HL-60 (cell line): ENCODE measurements around the gene GAD2.

Experiments used
- DNase-seq, 2 experiments: peaks; one replicate each; pipeline ENCODE4 v3.0.0-alpha.2; 2010 to 2020; ENCODE audit warnings: low read depth in 1 of 2, low spot score in 1 of 2
- H3K27ac ChIP-seq: fragments of 250-450 bp; sonication (Bioruptor Pico); replicated peaks from 2 replicates; pipeline ENCODE4 v1.5.1; 2020; ENCODE audit warnings: mild to moderate bottlenecking, moderate library complexity
- H3K27me3 ChIP-seq: fragments of 250-450 bp; sonication (Bioruptor Pico); 2 replicates; pipeline ENCODE4 v1.5.1; 2021; ENCODE audit warnings: mild to moderate bottlenecking, moderate library complexity; ENCODE audit not compliant: insufficient read depth, poor library complexity, severe bottlenecking
- H3K4me3 ChIP-seq: replicated peaks from 2 replicates; pipeline ENCODE4 v1.5.1; 2011; ENCODE audit warnings: mild to moderate bottlenecking, control low read depth, low read length; ENCODE audit not compliant: insufficient read depth
- GABPA ChIP-seq: IDR thresholded peaks from 2 replicates; pipeline ENCODE4 v1.6.1; 2012; ENCODE audit warnings: low read depth
- POLR2AphosphoS5 ChIP-seq: IDR thresholded peaks from 2 replicates; pipeline ENCODE4 v1.6.1; 2012; ENCODE audit warnings: low read depth
- REST ChIP-seq: IDR thresholded peaks from 2 replicates; pipeline ENCODE4 v1.6.1; 2012; ENCODE audit warnings: low read depth; ENCODE audit not compliant: insufficient replicate concordance
- SPI1 ChIP-seq: IDR thresholded peaks from 2 replicates; pipeline ENCODE4 v1.6.1; 2012; ENCODE audit warnings: low read depth, mild to moderate bottlenecking, borderline replicate concordance
- long read RNA-seq: library from polyadenylated mRNA; unstranded; transcript quantifications from one replicate; pipeline ENCODE4 v2.0.0, GENCODE V29; 2020
- TF ChIP-seq, protein P1 (sequence below): IDR thresholded peaks from one replicate; pipeline ENCODE4 v1.5.1; 2011; ENCODE audit warnings: low read length, control low read depth, inconsistent platforms; ENCODE audit not compliant: insufficient read depth

The GAD2 gene
- long read RNA-seq, result 0 reads

DNA sequence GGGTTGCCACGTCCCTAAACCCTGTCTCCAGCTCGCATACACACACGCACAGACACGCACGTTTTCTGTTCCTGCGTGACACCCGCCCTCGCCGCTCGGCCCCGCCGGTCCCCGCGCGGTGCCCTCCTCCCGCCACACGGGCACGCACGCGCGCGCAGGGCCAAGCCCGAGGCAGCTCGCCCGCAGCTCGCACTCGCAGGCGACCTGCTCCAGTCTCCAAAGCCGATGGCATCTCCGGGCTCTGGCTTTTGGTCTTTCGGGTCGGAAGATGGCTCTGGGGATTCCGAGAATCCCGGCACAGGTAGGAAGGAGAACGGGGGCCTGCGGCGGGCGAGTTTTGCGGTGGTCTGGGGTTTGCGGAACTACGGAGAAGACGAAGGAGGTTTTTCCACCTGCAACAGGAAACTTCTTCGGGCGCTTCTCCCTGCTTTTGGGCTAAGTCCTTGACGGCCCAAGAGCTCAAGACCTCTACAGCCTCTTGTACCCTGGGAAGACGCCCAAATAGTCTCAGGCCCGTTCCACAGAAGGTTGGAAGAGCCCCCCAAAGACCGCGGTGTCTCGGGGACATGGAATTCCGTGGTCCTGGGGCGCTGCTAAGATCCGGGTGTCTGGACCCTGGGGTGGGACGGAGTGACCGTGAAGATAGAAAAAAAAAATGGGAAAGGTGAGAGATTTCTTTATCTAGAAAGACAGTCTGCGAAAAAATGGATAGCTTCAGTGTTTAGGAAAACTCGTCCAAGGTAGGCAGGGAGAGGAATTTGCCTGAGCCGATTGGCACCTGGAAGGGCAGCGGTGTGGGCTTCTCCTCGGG, at the start of gene GAD2:
TSS of gene GAD2 (plus strand) at position 190 of the 811 bp plus-strand sequence. CDS start at position 226, 36 bp downstream.
- H3K27me3 ChIP-seq, result peaks cover 87% of the 10 kb centered on the region
- no peak for DNase-seq
- H3K4me3 ChIP-seq, result no peak within 1 kb of the TSS
- H3K27ac ChIP-seq, result no peak within 1 kb of the TSS
- no peak for TF ChIP-seq POLR2AphosphoS5
- TF ChIP-seq, protein P1, sequence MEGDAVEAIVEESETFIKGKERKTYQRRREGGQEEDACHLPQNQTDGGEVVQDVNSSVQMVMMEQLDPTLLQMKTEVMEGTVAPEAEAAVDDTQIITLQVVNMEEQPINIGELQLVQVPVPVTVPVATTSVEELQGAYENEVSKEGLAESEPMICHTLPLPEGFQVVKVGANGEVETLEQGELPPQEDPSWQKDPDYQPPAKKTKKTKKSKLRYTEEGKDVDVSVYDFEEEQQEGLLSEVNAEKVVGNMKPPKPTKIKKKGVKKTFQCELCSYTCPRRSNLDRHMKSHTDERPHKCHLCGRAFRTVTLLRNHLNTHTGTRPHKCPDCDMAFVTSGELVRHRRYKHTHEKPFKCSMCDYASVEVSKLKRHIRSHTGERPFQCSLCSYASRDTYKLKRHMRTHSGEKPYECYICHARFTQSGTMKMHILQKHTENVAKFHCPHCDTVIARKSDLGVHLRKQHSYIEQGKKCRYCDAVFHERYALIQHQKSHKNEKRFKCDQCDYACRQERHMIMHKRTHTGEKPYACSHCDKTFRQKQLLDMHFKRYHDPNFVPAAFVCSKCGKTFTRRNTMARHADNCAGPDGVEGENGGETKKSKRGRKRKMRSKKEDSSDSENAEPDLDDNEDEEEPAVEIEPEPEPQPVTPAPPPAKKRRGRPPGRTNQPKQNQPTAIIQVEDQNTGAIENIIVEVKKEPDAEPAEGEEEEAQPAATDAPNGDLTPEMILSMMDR, result no peak
- no peak for TF ChIP-seq GABPA
- TF ChIP-seq SPI1, result no peak
- no peak for TF ChIP-seq REST

GRCh38 chr10:26169466-26169865, 47.1 kb upstream of the GAD2 start:
- DNase-seq, result no peak
- no peak overlapping the region for H3K27ac ChIP-seq
- no peak for TF ChIP-seq POLR2AphosphoS5
- no peak for TF ChIP-seq REST
- TF ChIP-seq GABPA, result no peak
- no peak for TF ChIP-seq SPI1
- TF ChIP-seq, protein P1, result no peak
- H3K27me3 ChIP-seq, result no peaks in the 10 kb centered on the region
- H3K4me3 ChIP-seq, result no peak overlapping the region

- TF ChIP-seq REST, result no peak
- TF ChIP-seq GABPA, result no peak
- TF ChIP-seq SPI1, result no peak
- TF ChIP-seq, protein P1, result no peak
- no peak for TF ChIP-seq POLR2AphosphoS5
Measured at GRCh38 chr10:26172131-26172530, 44.4 kb upstream of the GAD2 start.

More at GRCh38 chr10:26172131-26172530, 44.4 kb upstream of the GAD2 start:
- DNase-seq, result no peak
- Histone ChIP-seq H3K27me3 (no peaks in the 10 kb centered on the region), H3K27ac (no peak overlapping the region), H3K4me3 (no peak overlapping the region)
